Measurements from ENCODE around the gene ATXN10. TPM values are rescaled to one million over a fixed set of nuclear protein-coding genes. Genes with fewer than 3 reads are reported as not detected.

Gene ATXN10
- total and polyA plus RNA-seq, 2 of the 8 experiments (the other 6 are each of a cell fraction or from before 2014, with no cell fraction given): 134 to 210 TPM

DNA sequence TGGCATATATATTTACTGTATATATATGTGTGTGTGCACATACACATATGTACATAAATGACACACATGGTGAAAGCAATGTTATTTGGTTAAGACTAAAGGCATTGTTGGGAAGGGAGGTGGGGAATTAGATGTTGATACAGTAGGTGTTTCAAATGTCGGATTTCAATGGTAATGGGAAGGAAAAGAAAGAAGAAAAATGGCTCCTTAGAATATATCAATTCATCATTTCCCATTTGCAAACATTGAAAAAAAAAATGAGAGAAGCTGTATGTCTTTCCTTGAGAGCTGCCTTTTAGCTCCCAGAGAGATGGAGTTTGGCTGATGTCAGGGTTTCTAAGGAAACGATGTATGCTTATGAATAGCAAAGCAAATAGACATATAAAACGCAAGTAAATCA is 33.4 kb upstream of the ATXN10 start (continued):
- TF ChIP-seq BCL11A (IDR thresholded peaks at IDR 0.05; ENCODE audit: low read depth in 2 of 2, low read length in 2 of 2): no peak
- no peak for TF ChIP-seq RAD21 (IDR thresholded peaks at IDR 0.05 in 1 of 2, conservative IDR thresholded peaks at IDR 0.05 in 1 of 2; ENCODE audit: low read depth in 2 of 2, low read length in 2 of 2)
- no peak for TF ChIP-seq SIRT6 (IDR thresholded peaks at IDR 0.05; ENCODE audit: low read length)
- TF ChIP-seq SRF (IDR thresholded peaks at IDR 0.05; ENCODE audit: low read depth, low read length): no peak
- no peak for TF ChIP-seq CHD2 (IDR thresholded peaks at IDR 0.05; ENCODE audit: low read length)

Data from H1 (cell line).